Measurements from ENCODE around the gene RFESD. TPM values are rescaled to one million over a fixed set of nuclear protein-coding genes. Genes with fewer than 3 reads are reported as not detected.
A peak's percentile ranks its signal among the peaks of the same experiment; 100 is the strongest.

RFESD gene
- polyA plus RNA-seq, 1 of the 3 experiments (the other 2 are of a cell fraction) = 1.8 TPM

DNA sequence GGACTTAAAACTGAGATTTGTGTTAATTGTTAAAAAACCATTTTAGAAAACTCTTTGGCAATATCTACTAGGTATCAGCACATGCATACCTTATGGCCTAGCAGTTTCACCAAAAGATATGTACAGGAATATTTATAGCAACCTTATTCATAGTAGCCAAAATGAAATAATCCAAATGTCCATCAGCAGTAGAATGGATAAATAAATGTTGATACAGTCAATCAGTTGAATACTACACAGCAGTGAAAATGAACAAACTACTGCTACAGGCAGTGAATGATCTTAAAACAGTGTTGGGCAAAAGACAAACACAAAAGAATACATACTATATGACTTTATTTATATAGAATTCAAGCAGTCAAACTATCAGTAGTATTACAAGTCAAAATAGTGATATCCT is 16.4 kb downstream of the RFESD start:
- H4K20me1 ChIP-seq (ENCODE audit: insufficient read depth) = no peaks in the 10 kb centered on the region
- no peaks in the 10 kb centered on the region; a peak in 1 of 4 replicates for H3K4me1 ChIP-seq (ENCODE audit: control insufficient read depth in 1 of 2, insufficient read depth in 2 of 2, low read depth in 1 of 2, low read length in 1 of 2)
- no peak overlapping the region for H3K4me2 ChIP-seq
- no peak overlapping the region for H2AFZ ChIP-seq (ENCODE audit: low read depth)
- POLR2A ChIA-PET = no interaction called here
- H3F3A ChIP-seq (replicated peaks; ENCODE audit: insufficient read depth) = no peaks in the 10 kb centered on the region
- no peaks in the 10 kb centered on the region for H3K9me3 ChIP-seq
- no peaks in the 10 kb centered on the region for H3K27me3 ChIP-seq (ENCODE audit: insufficient read depth)
- no peaks in the 10 kb centered on the region for H3K36me3 ChIP-seq (replicated peaks in 1 of 2; ENCODE audit: control insufficient read depth in 1 of 2, insufficient read depth in 2 of 2, low read length in 1 of 2)
- H3K79me2 ChIP-seq (ENCODE audit: insufficient read depth) = no peaks in the 10 kb centered on the region
- H3K4me3 ChIP-seq (ENCODE audit: low read depth in 2 of 2, low read length in 1 of 2) = no peak overlapping the region
- TF ChIP-seq GABPA (IDR thresholded peaks at IDR 0.05; ENCODE audit: low read depth) (no peak), MEF2A (IDR thresholded peaks at IDR 0.05; ENCODE audit: borderline replicate concordance, low read depth) (no peak), RXRA (IDR thresholded peaks at IDR 0.05; ENCODE audit: borderline replicate concordance, low read depth) (no peak), ELF1 (IDR thresholded peaks at IDR 0.05) (no peak)
- CTCF ChIA-PET = interaction anchor here (1.6 to 4.3 kb wide), 17 partner anchors 11 to 185 kb away, joined by 3 to 30 read pairs (median 13); partner anchors contain the start of gene RHOBTB3
- no peak overlapping the region for H3K27ac ChIP-seq (ENCODE audit: low read depth in 2 of 2, low read length in 1 of 2)
- H3K9ac ChIP-seq = no peak overlapping the region
- no peak for DNase-seq
- no peaks in the 10 kb centered on the region for H3K9me2 ChIP-seq

DNA sequence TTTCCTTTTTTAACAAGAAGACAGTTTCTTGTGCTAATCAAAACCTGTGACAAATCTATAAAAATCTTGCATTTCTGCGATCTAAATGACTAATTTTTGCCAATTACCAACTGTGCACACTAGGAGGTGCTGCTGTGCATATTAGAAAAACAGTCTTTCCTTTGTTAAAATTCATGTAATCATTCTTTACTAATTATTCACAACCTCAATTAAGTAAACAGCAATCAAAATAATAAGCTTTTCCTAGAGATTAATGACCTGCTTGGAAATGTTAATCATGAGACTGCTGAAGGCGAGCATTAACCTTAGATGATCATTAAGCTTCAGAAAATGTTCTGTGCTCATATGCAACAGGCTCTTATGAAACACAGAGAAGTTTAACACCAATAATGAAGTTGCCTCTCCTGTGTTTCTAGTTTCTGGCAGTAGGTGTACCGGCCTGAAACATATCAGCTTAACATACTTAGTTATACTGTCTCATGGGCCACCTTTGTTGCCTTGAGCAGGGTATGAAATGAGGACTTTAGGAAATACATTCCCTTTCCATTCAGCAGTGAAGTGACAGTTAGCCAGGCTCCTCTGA is 17.7 kb downstream of the RFESD start:
- Histone ChIP-seq H3K4me2 (no peak overlapping the region), H3K27me3 (ENCODE audit: insufficient read depth) (no peaks in the 10 kb centered on the region), H3K27ac (ENCODE audit: low read depth in 2 of 2, low read length in 1 of 2) (peak overlapping the region; percentile 6 to 34; a peak in 3 of 4 replicates), H4K20me1 (ENCODE audit: insufficient read depth) (no peaks in the 10 kb centered on the region), H3K36me3 (replicated peaks in 1 of 2; ENCODE audit: control insufficient read depth in 1 of 2, insufficient read depth in 2 of 2, low read length in 1 of 2) (no peaks in the 10 kb centered on the region), H3K4me3 (ENCODE audit: low read depth in 2 of 2, low read length in 1 of 2) (no peak overlapping the region; a peak in 1 of 4 replicates), H3K79me2 (ENCODE audit: insufficient read depth) (no peaks in the 10 kb centered on the region), H3K9me3 (no peaks in the 10 kb centered on the region), H2AFZ (ENCODE audit: low read depth) (peak overlapping the region; percentile 82; the same call in 1 of the 2 replicates), H3K9me2 (no peaks in the 10 kb centered on the region), H3K9ac (no peak overlapping the region; the same call in 1 of the 2 replicates), H3F3A (replicated peaks; ENCODE audit: insufficient read depth) (peaks cover 10% of the 10 kb centered on the region), H3K4me1 (ENCODE audit: control insufficient read depth in 1 of 2, insufficient read depth in 2 of 2, low read depth in 1 of 2, low read length in 1 of 2) (peaks cover 0 to 11% of the 10 kb centered on the region in 2 experiments; a peak in 3 of 4 replicates)
- 10% methylated on average over 3 of the region's 3 CpGs for WGBS (ENCODE audit: low lambda C conversion rate)
- TF ChIP-seq, protein P1, sequence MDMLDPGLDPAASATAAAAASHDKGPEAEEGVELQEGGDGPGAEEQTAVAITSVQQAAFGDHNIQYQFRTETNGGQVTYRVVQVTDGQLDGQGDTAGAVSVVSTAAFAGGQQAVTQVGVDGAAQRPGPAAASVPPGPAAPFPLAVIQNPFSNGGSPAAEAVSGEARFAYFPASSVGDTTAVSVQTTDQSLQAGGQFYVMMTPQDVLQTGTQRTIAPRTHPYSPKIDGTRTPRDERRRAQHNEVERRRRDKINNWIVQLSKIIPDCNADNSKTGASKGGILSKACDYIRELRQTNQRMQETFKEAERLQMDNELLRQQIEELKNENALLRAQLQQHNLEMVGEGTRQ (IDR thresholded peaks at IDR 0.05; ENCODE audit: borderline replicate concordance, low read depth, low read length) = no peak
- TF ChIP-seq GATA2 (CRISPR knock-in tag; IDR thresholded peaks at IDR 0.05) (no peak), SMC3 (IDR thresholded peaks at IDR 0.05; ENCODE audit: low read depth, low read length) (peak; percentile 61), FOSL2 (IDR thresholded peaks at IDR 0.05; ENCODE audit: borderline replicate concordance, low read depth) (peak; percentile 24; the same call in 1 of the 2 replicates), RAD21 (IDR thresholded peaks at IDR 0.05; ENCODE audit: low read length) (peak; percentile 76)
- TF ChIP-seq, protein P2, sequence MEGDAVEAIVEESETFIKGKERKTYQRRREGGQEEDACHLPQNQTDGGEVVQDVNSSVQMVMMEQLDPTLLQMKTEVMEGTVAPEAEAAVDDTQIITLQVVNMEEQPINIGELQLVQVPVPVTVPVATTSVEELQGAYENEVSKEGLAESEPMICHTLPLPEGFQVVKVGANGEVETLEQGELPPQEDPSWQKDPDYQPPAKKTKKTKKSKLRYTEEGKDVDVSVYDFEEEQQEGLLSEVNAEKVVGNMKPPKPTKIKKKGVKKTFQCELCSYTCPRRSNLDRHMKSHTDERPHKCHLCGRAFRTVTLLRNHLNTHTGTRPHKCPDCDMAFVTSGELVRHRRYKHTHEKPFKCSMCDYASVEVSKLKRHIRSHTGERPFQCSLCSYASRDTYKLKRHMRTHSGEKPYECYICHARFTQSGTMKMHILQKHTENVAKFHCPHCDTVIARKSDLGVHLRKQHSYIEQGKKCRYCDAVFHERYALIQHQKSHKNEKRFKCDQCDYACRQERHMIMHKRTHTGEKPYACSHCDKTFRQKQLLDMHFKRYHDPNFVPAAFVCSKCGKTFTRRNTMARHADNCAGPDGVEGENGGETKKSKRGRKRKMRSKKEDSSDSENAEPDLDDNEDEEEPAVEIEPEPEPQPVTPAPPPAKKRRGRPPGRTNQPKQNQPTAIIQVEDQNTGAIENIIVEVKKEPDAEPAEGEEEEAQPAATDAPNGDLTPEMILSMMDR (IDR thresholded peaks at IDR 0.05) = peak; percentile 94
- no peak for DNase-seq
- POLR2A ChIA-PET = no interaction called here
- CTCF ChIA-PET = interaction anchor here (0.6 to 4.3 kb wide), 49 partner anchors 9 to 1308 kb away, joined by 3 to 30 read pairs (median 5); partner anchors contain the start of genes RFESD and RHOBTB3
